VCaP (cell line): ENCODE results near the gene UBE2A.

Source experiments
- H3K27ac ChIP-seq: fragments of 450-650 bp; 2 replicates; pipeline ENCODE4 v1.5.1; 2017
- CTCF ChIP-seq: fragments of 450-650 bp; conservative IDR thresholded peaks from 2 replicates; pipeline ENCODE4 v1.5.1; 2017; ENCODE audit warnings: mild to moderate bottlenecking, moderate library complexity

UBE2A gene

GRCh38 chrX:119565107-119565663 is 9.2 kb upstream of the UBE2A start, which contains the start of gene STEEP1:
TSS of gene STEEP1 (minus strand) at chrX:119565409. CDS start at chrX:119565355, 54 bp downstream.
- no peak for TF ChIP-seq CTCF
- H3K27ac ChIP-seq: peak within 1 kb of the TSS; percentile 19; the same call in 1 of the 2 replicates

GRCh38 chrX:119570351-119570835 is 4.0 kb upstream of the UBE2A start:
- no peak for TF ChIP-seq CTCF
- H3K27ac ChIP-seq: no peak overlapping the region

GRCh38 chrX:119573222-119573621 is 1.1 kb upstream of the UBE2A start:
- TF ChIP-seq CTCF: no peak

GRCh38 chrX:119573840-119574393 is 446 bp upstream of the UBE2A start:
- peak overlapping the region; percentile 47; the same call in 1 of the 2 replicates for H3K27ac ChIP-seq
- no peak for TF ChIP-seq CTCF

More at GRCh38 chrX:119573222-119573621, 1.1 kb upstream of the UBE2A start:
- peak overlapping the region; percentile 47; the same call in 1 of the 2 replicates for H3K27ac ChIP-seq

GRCh38 chrX:119579414-119579813 is 5.1 kb downstream of the UBE2A start:
- H3K27ac ChIP-seq: no peak overlapping the region
- TF ChIP-seq CTCF: no peak

- TF ChIP-seq CTCF: no peak
- no peak overlapping the region for H3K27ac ChIP-seq
These were observed 9.2 kb downstream of the UBE2A start for GRCh38 chrX:119583431-119584059.

GRCh38 chrX:119589810-119590209 is 15.4 kb downstream of the UBE2A start:
- TF ChIP-seq CTCF: no peak
- H3K27ac ChIP-seq: no peak overlapping the region
